A673 (cell line): ENCODE measurements around the gene CITED1. TPM values are rescaled to one million over a fixed set of nuclear protein-coding genes. Genes with fewer than 3 reads are reported as not detected.

Source experiments
- BruUV-seq: library from RNA; stranded (reverse); fragments of 400-500 nt; replicated peaks from 2 replicates; lab custom pipeline; 2021; lab: Mats Ljungman, UMichigan
- CTCF ChIA-PET: fragments of 300-600 bp; sonication (Branson Sonifier 250); formaldehyde crosslinking; loops from one replicate; lab custom pipeline; 2022; ENCODE audit warnings: antibody characterized with exemption; lab: Charles Lee
- POLR2A ChIA-PET: fragments of 300-600 bp; sonication (Branson Sonifier 250); formaldehyde crosslinking; loops from one replicate; lab custom pipeline; 2022; ENCODE audit warnings: antibody characterized with exemption; ENCODE audit not compliant: low non-redundant PET; lab: Charles Lee
- DNase-seq: peaks from one replicate; pipeline ENCODE4 v3.0.0-alpha.2; 2015; ENCODE audit warnings: low spot score
- H3K27ac ChIP-seq: fragments of 200-600 bp; sonication (generic); 2 replicates; pipeline ENCODE4 v1.5.1; 2016; ENCODE audit warnings: mixed run types, low read depth, mild to moderate bottlenecking, mixed read lengths, antibody characterized with exemption, low read length; ENCODE audit not compliant: poor library complexity, severe bottlenecking
- H3K27me3 ChIP-seq: fragments of 200-600 bp; sonication (generic); replicated peaks from 2 replicates; pipeline ENCODE4 v1.6.1; 2017; ENCODE audit warnings: mixed run types, low read depth, mild to moderate bottlenecking, mixed read lengths, antibody characterized with exemption, low read length; ENCODE audit not compliant: insufficient read depth, poor library complexity
- H3K36me3 ChIP-seq: fragments of 200-600 bp; sonication (generic); 2 replicates; pipeline ENCODE4 v1.6.1; 2016; ENCODE audit warnings: mixed run types, mild to moderate bottlenecking, mixed read lengths, antibody characterized with exemption, low read length; ENCODE audit not compliant: insufficient read depth, poor library complexity, severe bottlenecking
- H3K4me1 ChIP-seq: fragments of 200-600 bp; sonication (generic); 2 replicates; pipeline ENCODE4 v1.6.1; 2017; ENCODE audit warnings: mixed run types, mild to moderate bottlenecking, mixed read lengths, antibody characterized with exemption, low read length; ENCODE audit not compliant: insufficient read depth, poor library complexity, severe bottlenecking
- H3K4me3 ChIP-seq: fragments of 200-600 bp; sonication (generic); 2 replicates; pipeline ENCODE4 v1.5.1; 2016; ENCODE audit warnings: low read depth, mixed run types, mild to moderate bottlenecking, mixed read lengths, low read length; ENCODE audit not compliant: poor library complexity, severe bottlenecking
- H3K9me3 ChIP-seq: fragments of 200-600 bp; sonication (generic); 2 replicates; pipeline ENCODE4 v1.6.1; 2016; ENCODE audit warnings: mixed run types, low read depth, mild to moderate bottlenecking, mixed read lengths, antibody characterized with exemption, low read length; ENCODE audit not compliant: poor library complexity, severe bottlenecking
- EZH2 ChIP-seq: fragments of 200-600 bp; sonication (generic); IDR thresholded peaks from 2 replicates; pipeline ENCODE4 v1.6.1; 2017; ENCODE audit warnings: borderline replicate concordance, low read depth, mild to moderate bottlenecking, mixed read lengths, antibody characterized with exemption, low read length; ENCODE audit not compliant: poor library complexity, severe bottlenecking
- intact Hi-C: fragments of 100-400 bp; cut with micrococcal nuclease; formaldehyde crosslinking; loops from one replicate; pipeline ENCODE4 v1.10.0; 2022; ENCODE audit not compliant: unreplicated experiment
- total RNA-seq: library from RNA; stranded (reverse); gene quantifications from 2 replicates; pipeline ENCODE4 v1.2.3, GENCODE V29; 2021
- TF ChIP-seq, protein P1 (sequence below): fragments of 300-800, 200-600 bp; sonication (generic); conservative IDR thresholded peaks from 2 replicates; pipeline ENCODE4 v1.5.1; 2017; ENCODE audit warnings: low read depth, mild to moderate bottlenecking, antibody characterized with exemption, low read length, moderate library complexity, mixed read lengths

The CITED1 gene
- total RNA-seq, 1 experiment from 2014 or later: 3.2 TPM

DNA sequence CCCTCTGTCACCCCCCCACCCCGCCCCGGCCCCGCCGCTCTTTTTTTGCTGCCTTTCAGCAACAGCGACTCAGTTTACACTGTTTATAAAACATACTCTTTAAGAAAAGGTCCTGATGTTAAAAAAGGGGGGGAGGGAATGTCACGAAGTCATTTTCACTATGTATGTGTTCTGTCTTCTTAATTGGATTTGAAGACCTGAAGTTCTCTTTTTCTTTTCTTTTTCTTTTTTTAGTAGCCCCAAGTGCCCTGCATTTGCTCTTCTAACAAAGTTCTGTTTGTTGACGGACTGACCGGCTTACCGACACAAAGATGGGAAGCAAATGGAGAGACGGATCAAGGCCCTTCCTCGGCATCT is 2.5 kb upstream of the CITED1 start:
- Histone ChIP-seq H3K4me3 (no peak overlapping the region), H3K4me1 (no peaks in the 10 kb centered on the region), H3K27ac (no peak overlapping the region), H3K9me3 (no peaks in the 10 kb centered on the region), H3K27me3 (peaks cover 91% of the 10 kb centered on the region), H3K36me3 (no peaks in the 10 kb centered on the region)
- ChIA-PET CTCF (no interaction called here), POLR2A (no interaction called here)
- BruUV-seq: no TSS peak
- no peak for DNase-seq
- TF ChIP-seq, protein P1, sequence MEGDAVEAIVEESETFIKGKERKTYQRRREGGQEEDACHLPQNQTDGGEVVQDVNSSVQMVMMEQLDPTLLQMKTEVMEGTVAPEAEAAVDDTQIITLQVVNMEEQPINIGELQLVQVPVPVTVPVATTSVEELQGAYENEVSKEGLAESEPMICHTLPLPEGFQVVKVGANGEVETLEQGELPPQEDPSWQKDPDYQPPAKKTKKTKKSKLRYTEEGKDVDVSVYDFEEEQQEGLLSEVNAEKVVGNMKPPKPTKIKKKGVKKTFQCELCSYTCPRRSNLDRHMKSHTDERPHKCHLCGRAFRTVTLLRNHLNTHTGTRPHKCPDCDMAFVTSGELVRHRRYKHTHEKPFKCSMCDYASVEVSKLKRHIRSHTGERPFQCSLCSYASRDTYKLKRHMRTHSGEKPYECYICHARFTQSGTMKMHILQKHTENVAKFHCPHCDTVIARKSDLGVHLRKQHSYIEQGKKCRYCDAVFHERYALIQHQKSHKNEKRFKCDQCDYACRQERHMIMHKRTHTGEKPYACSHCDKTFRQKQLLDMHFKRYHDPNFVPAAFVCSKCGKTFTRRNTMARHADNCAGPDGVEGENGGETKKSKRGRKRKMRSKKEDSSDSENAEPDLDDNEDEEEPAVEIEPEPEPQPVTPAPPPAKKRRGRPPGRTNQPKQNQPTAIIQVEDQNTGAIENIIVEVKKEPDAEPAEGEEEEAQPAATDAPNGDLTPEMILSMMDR: no peak
- no peak for TF ChIP-seq EZH2
- intact Hi-C loops: loop anchor here (5.0 to 10.0 kb wide), 2 partner anchors 66 to 237 kb away; no protein-coding TSS in a partner anchor

DNA sequence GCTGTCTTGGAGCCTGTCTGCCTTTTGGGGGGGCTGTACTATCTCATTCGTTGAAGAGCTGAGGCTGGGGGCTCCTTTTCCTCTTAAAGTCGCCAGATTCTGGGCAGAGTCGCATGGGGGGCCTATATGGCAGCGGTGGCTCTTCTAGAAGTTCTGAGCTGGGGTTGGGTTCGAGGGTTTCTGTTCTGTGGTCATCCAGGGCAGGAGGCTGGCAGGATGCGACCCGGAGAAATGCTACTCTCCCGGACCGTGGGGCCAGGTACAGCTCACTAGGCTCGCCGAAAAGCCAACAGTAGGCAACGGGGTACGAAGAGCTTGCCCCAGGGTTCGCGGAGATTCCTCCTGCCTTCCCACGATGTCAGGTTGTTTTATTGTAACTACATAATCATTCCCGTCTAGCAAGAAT is 1.9 kb upstream of the CITED1 start:
- H3K9me3 ChIP-seq: no peaks in the 10 kb centered on the region
- H3K27ac ChIP-seq: no peak overlapping the region
- POLR2A ChIA-PET: no interaction called here
- intact Hi-C loops: loop anchor here (5.0 to 10.0 kb wide), 2 partner anchors 65 to 237 kb away; no protein-coding TSS in a partner anchor
- no peaks in the 10 kb centered on the region for H3K4me1 ChIP-seq
- BruUV-seq: no TSS peak
- TF ChIP-seq, protein P1: no peak
- H3K27me3 ChIP-seq: peaks cover 94% of the 10 kb centered on the region
- DNase-seq: no peak
- no peak overlapping the region for H3K4me3 ChIP-seq
- H3K36me3 ChIP-seq: no peaks in the 10 kb centered on the region
- CTCF ChIA-PET: no interaction called here

DNA sequence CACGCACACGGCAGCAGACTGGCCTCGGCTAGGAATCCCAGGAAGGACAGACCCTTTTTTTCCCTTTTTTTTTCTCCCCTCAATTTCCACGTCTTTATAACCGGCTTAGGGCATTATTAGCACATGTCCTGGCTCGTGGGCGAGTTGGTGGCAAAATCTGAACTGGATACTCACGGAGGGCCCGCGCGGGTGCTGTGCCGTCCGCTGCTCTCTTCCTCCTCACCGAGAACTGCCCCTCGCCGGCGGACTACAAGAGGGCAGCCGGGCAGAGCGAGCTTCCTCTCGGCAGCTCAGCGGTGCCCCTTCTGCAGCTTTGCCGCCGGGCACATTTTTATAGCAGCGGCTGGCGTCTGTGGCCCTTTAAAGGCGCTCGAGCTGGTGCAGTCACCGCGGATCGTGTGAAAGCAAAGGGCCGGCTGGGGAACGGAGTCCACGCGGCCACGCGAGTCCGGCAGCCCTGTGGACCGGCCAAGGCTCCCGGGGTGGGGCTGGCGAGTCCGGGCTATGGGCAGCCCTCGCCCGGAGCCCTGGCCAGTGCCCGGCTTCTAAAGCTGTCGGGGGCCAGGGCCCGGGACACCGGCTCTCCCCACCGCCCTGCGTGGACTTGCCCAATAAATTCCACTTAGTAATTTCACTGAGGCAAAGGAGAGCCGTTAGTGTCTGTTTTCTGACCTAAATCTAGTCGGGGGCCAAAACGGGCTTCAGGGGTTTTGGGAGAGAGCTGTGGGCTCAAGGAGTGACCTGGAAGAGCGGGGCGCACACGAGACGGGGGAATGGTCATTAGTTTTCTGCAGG is 1.3 kb upstream of the CITED1 start:
- intact Hi-C loops: loop anchor here (5.0 to 10.0 kb wide), 2 partner anchors 65 to 238 kb away; no protein-coding TSS in a partner anchor
- H3K27me3 ChIP-seq: peaks cover 94% of the 10 kb centered on the region

More for the DNA sequence above, 1.3 kb upstream of the CITED1 start:
- no peaks in the 10 kb centered on the region for H3K36me3 ChIP-seq
- H3K27ac ChIP-seq: no peak overlapping the region
- BruUV-seq: no TSS peak
- peak; percentile 83 for TF ChIP-seq EZH2
- TF ChIP-seq, protein P1: no peak
- H3K4me1 ChIP-seq: no peaks in the 10 kb centered on the region
- ChIA-PET CTCF (no interaction called here), POLR2A (no interaction called here)
- no peaks in the 10 kb centered on the region for H3K9me3 ChIP-seq
- peak; percentile 78 for DNase-seq
- H3K4me3 ChIP-seq: peak overlapping the region; percentile 38
